K562 (cell line): ENCODE data around the gene LRPAP1. TPM values are rescaled to one million over a fixed set of nuclear protein-coding genes. Genes with fewer than 3 reads are reported as not detected.
"Not testable (repeated sequence)": the region's sequence is repeated elsewhere in the genome, so short reads cannot be mapped to it uniquely, and the experiment has no call there.

Source experiments
- ATAC-seq: fragments of 200-7000 bp; cut with Tn5 transposase; 3 replicates; pipeline ENCODE4 v1.9.1; 2020; ENCODE audit warnings: moderate library complexity
- BruUV-seq: library from RNA; stranded (reverse); fragments of 400-500 nt; replicated peaks from 2 replicates; lab custom pipeline; 2021; lab: Mats Ljungman, UMichigan
- CTCF ChIA-PET: fragments of 300-600 bp; formaldehyde crosslinking; extraction: SDS; loops from one replicate; lab custom pipeline; 2021; ENCODE audit warnings: low intra/inter-chr PET ratio; lab: Yijun Ruan, JAX
- POLR2A ChIA-PET: fragments of 300-600, 350-650 bp; sonication (Branson Sonifier 250); formaldehyde crosslinking; extraction: SDS; loops from one replicate; lab custom pipeline; 2021; ENCODE audit warnings: antibody characterized with exemption, inconsistent platforms; lab: Yijun Ruan, JAX
- DNase-seq, 4 experiments: peaks; one replicate each; pipeline versions ENCODE4 v3.0.0 to v3.0.0-alpha.2; 2011 to 2018; ENCODE audit warnings: low spot score in 3 of 4, mixed read lengths in 3 of 4; ENCODE audit errors: extremely low read depth in 1 of 4
- FAIRE-seq: peaks from 2 replicates; lab custom pipeline; 2011; peaks lifted over from hg19 to GRCh38; lab: Jason Lieb, UNC
- H2AFZ ChIP-seq: 2 replicates; pipeline ENCODE4 v1.6.0; 2011; ENCODE audit warnings: low read depth, low read length, control low read depth, inconsistent platforms
- H3K27ac ChIP-seq: fragments of 200-600 bp; 3 replicates; pipeline ENCODE4 v1.8.0; 2011; ENCODE audit warnings: low read depth, mild to moderate bottlenecking, control low read depth, inconsistent platforms, low read length, moderate library complexity, mixed read lengths; ENCODE audit errors: extremely low read depth
- H3K27me3 ChIP-seq, 2 experiments: fragments of 300-600 bp in 1 of 2; 2 replicates in 1 of 2; 3 replicates in 1 of 2; pipeline versions ENCODE4 v1.6.0 to v1.8.0; 2011; ENCODE audit warnings: inconsistent platforms in 2 of 2, low read length in 2 of 2, mild to moderate bottlenecking in 1 of 2, mixed read lengths in 1 of 2, moderate library complexity in 1 of 2; ENCODE audit not compliant: control insufficient read depth in 2 of 2, insufficient read depth in 2 of 2
- H3K36me3 ChIP-seq: fragments of 300-600 bp; 3 replicates; pipeline ENCODE4 v1.8.0; 2011; ENCODE audit warnings: mild to moderate bottlenecking, low read length, inconsistent platforms; ENCODE audit not compliant: control insufficient read depth, insufficient read depth
- H3K4me1 ChIP-seq, 2 experiments: fragments of 200-600 bp in 1 of 2; replicated peaks in 1 of 2; 2 replicates in 1 of 2; 3 replicates in 1 of 2; pipeline versions ENCODE4 v1.5.1 to v1.8.0; 2011; ENCODE audit warnings: inconsistent platforms in 2 of 2, low read length in 2 of 2, mild to moderate bottlenecking in 1 of 2, mixed read lengths in 1 of 2, moderate library complexity in 1 of 2; ENCODE audit not compliant: control insufficient read depth in 2 of 2, insufficient read depth in 2 of 2
- H3K4me2 ChIP-seq: 2 replicates; pipeline ENCODE4 v1.6.1; 2011; ENCODE audit warnings: low read length, control low read depth, inconsistent platforms, mixed read lengths; ENCODE audit not compliant: insufficient read depth
- H3K4me3 ChIP-seq: fragments of 200-600 bp; sonication (generic), shearing (Covaris generic); 2 replicates; pipeline ENCODE4 v1.5.1; 2016; ENCODE audit warnings: control low read depth, inconsistent platforms
- H3K79me2 ChIP-seq: fragments of 200-600 bp; 3 replicates; pipeline ENCODE4 v1.8.0; 2011; ENCODE audit warnings: low read length, inconsistent platforms; ENCODE audit not compliant: control insufficient read depth, insufficient read depth
- H3K9ac ChIP-seq, 2 experiments: 2 replicates each; pipeline versions ENCODE4 v1.6.0 to v1.6.1; 2011; ENCODE audit warnings: low read depth in 2 of 2, low read length in 2 of 2, control low read depth in 1 of 2, inconsistent platforms in 1 of 2, mild to moderate bottlenecking in 1 of 2, mixed read lengths in 1 of 2; ENCODE audit not compliant: insufficient read depth in 1 of 2
- H3K9me1 ChIP-seq: one replicate; pipeline ENCODE4 v1.6.0; 2011; ENCODE audit warnings: inconsistent platforms, mild to moderate bottlenecking, low read length, moderate library complexity; ENCODE audit not compliant: control insufficient read depth, insufficient read depth
- H3K9me3 ChIP-seq: replicated peaks from 2 replicates; pipeline ENCODE4 v1.5.1; 2011; ENCODE audit warnings: low read depth, low read length, inconsistent platforms; ENCODE audit not compliant: control insufficient read depth, insufficient read depth
- H4K20me1 ChIP-seq: replicated peaks from 2 replicates; pipeline ENCODE4 v1.6.1; 2011; ENCODE audit warnings: low read length, inconsistent platforms, mixed read lengths; ENCODE audit not compliant: control insufficient read depth, insufficient read depth
- C11orf30 ChIP-seq: fragments of 450-650 bp; IDR thresholded peaks from 2 replicates; pipeline ENCODE4 v1.6.1; 2016; ENCODE audit warnings: low read depth, mild to moderate bottlenecking
- CEBPB ChIP-seq: fragments of 450-650 bp; IDR thresholded peaks from 2 replicates; pipeline ENCODE4 v1.6.1; 2016; ENCODE audit warnings: missing genetic modification characterization, missing compliant biosample characterization
- CREM ChIP-seq: IDR thresholded peaks from 2 replicates; pipeline ENCODE4 v1.6.1; 2014; ENCODE audit warnings: antibody characterized with exemption, low read depth
- CTCFL ChIP-seq: IDR thresholded peaks from 2 replicates; pipeline ENCODE4 v1.6.1; 2011; ENCODE audit warnings: borderline replicate concordance, low read depth, mild to moderate bottlenecking, moderate library complexity, low read length; ENCODE audit not compliant: insufficient read depth, poor library complexity, severe bottlenecking
- MAFG ChIP-seq: fragments of 450-650 bp; conservative IDR thresholded peaks from 2 replicates; pipeline ENCODE4 v1.6.1; 2016; ENCODE audit warnings: missing genetic modification characterization, missing compliant biosample characterization
- RAD21 ChIP-seq, 2 experiments: fragments of 250-450 bp in 1 of 2; fragments of 450-650 bp in 1 of 2; sonication (Bioruptor Pico) in 1 of 2; formaldehyde crosslinking in 1 of 2; IDR thresholded peaks in 1 of 2; conservative IDR thresholded peaks in 1 of 2; 2 replicates each; pipeline versions ENCODE4 v1.4.0 to v1.8.0; 2020 to 2022; ENCODE audit warnings: mild to moderate bottlenecking in 2 of 2, moderate library complexity in 1 of 2
- ZNF121 ChIP-seq: sonication (generic); formaldehyde crosslinking; conservative IDR thresholded peaks from 2 replicates; pipeline ENCODE4 v1.8.0; 2022; ENCODE audit warnings: missing genetic modification reagents
- ZNF316 ChIP-seq: fragments of 450-650 bp; IDR thresholded peaks from 2 replicates; pipeline ENCODE4 v1.6.1; 2016
- WGBS: fragments of 100-300 bp; shearing (Covaris generic); methylation state at CpG from one replicate; pipeline ENCODE4 v1.1.6; 2016; ENCODE audit warnings: low coverage, mixed read lengths; ENCODE audit not compliant: insufficient coverage; ENCODE audit errors: missing lambda C conversion rate; 5-methylcytosine and 5-hydroxymethylcytosine counted together
- in situ Hi-C: fragments of 300-500 bp; cut with MboI; formaldehyde crosslinking; loops from 4 replicates; pipeline ENCODE4 v1.15.0; 2018; ENCODE audit warnings: inconsistent platforms, mixed read lengths
- intact Hi-C: fragments of 100-400 bp; cut with micrococcal nuclease; formaldehyde crosslinking; loops from 2 replicates; pipeline ENCODE4 v1.14.2; 2022
- polyA plus RNA-seq, 8 experiments: library from polyadenylated mRNA; depleted of rRNA in 4 of 8; stranded (reverse) in 5 of 8; unstranded in 3 of 8; fragments of >200 nt; fragmentation: Nextera tagmentation in 2 of 8; fragmentation: Illumina TruSeq in 1 of 8; extraction: Ambion mirVana in 2 of 8; extraction: Trizol in 1 of 8; gene quantifications; 2 replicates each; pipeline versions ENCODE4 v1.2.1 to v1.2.3, GENCODE V29; 2011 to 2014; ENCODE audit warnings: inconsistent platforms in 1 of 8, missing spikeins in 1 of 8
- total RNA-seq, 7 experiments: library from RNA; depleted of rRNA in 6 of 7; stranded (reverse); fragments of >200 nt in 6 of 7; fragmentation: Illumina TruSeq in 2 of 7; extraction: Trizol in 2 of 7; gene quantifications; 2 replicates each; pipeline versions ENCODE4 v1.2.1 to v1.2.3, GENCODE V29; 2011 to 2021; ENCODE audit warnings: low replicate concordance in 1 of 7
- TF ChIP-seq, protein P1 (sequence below), 3 experiments: IDR thresholded peaks in 2 of 3; conservative IDR thresholded peaks in 1 of 3; 2 replicates each; pipeline ENCODE4 v1.5.1; 2011 to 2012; ENCODE audit warnings: low read length in 3 of 3, mild to moderate bottlenecking in 3 of 3, control low read depth in 2 of 3, improper control_type of control experiment in 1 of 3, inconsistent platforms in 1 of 3, low read depth in 1 of 3, mixed read lengths in 1 of 3, moderate library complexity in 1 of 3; ENCODE audit not compliant: insufficient read depth in 2 of 3

Gene LRPAP1
- total and polyA plus RNA-seq, 9 of the 15 experiments (the other 6 are each of a cell fraction or from before 2014, with no cell fraction given), result 1.1 to 75.5 (median 41.8) TPM

GRCh38 chr4:3557088-3557492 is 24.9 kb upstream of the LRPAP1 start:
- H3K36me3 ChIP-seq, H3K4me2 ChIP-seq, H3K27me3 ChIP-seq, H3K4me1 ChIP-seq, CTCF ChIA-PET, H3K9ac ChIP-seq, DNase-seq, intact Hi-C loops, H3K9me1 ChIP-seq, BruUV-seq, H2AFZ ChIP-seq, H4K20me1 ChIP-seq, H3K27ac ChIP-seq, ATAC-seq, in situ Hi-C loops, H3K4me3 ChIP-seq, H3K79me2 ChIP-seq, POLR2A ChIA-PET, FAIRE-seq, H3K9me3 ChIP-seq: not testable (repeated sequence)
- TF ChIP-seq ZNF121 (peak; percentile 25; the same call in 1 of the 2 replicates), CEBPB (tag) (peak; percentile 79)
- 7% methylated on average over 8 of the region's 9 CpGs for WGBS

GRCh38 chr4:3556244-3556867 is 24.1 kb upstream of the LRPAP1 start:
- FAIRE-seq, H3K4me3 ChIP-seq, intact Hi-C loops, H3K27me3 ChIP-seq, H3K36me3 ChIP-seq, in situ Hi-C loops, H3K9me1 ChIP-seq, H2AFZ ChIP-seq, CTCF ChIA-PET, POLR2A ChIA-PET, H3K79me2 ChIP-seq, H3K9ac ChIP-seq, H4K20me1 ChIP-seq, H3K27ac ChIP-seq, H3K9me3 ChIP-seq, BruUV-seq, H3K4me1 ChIP-seq, H3K4me2 ChIP-seq: not testable (repeated sequence)
- DNase-seq, result peak in 3 of 4 experiments; percentile 13 to 51 (median 14)
- TF ChIP-seq RAD21 (CRISPR knock-in tag; conservative IDR thresholded peaks at IDR 0.05 in 1 of 2, IDR thresholded peaks at IDR 0.05 in 1 of 2) (peak in 1 of 2 experiments; percentile 16; a peak in 1 of 4 replicates), CTCFL (peak; percentile 57), CREM (0 out of 2 replicates have a peak, but pooled peaks have one; percentile 13), C11orf30 (peak; percentile 49; the same call in 1 of the 2 replicates), ZNF316 (peak; percentile 49; the same call in 1 of the 2 replicates), MAFG (peak; percentile 22; the same call in 1 of the 2 replicates)
- TF ChIP-seq, protein P1, sequence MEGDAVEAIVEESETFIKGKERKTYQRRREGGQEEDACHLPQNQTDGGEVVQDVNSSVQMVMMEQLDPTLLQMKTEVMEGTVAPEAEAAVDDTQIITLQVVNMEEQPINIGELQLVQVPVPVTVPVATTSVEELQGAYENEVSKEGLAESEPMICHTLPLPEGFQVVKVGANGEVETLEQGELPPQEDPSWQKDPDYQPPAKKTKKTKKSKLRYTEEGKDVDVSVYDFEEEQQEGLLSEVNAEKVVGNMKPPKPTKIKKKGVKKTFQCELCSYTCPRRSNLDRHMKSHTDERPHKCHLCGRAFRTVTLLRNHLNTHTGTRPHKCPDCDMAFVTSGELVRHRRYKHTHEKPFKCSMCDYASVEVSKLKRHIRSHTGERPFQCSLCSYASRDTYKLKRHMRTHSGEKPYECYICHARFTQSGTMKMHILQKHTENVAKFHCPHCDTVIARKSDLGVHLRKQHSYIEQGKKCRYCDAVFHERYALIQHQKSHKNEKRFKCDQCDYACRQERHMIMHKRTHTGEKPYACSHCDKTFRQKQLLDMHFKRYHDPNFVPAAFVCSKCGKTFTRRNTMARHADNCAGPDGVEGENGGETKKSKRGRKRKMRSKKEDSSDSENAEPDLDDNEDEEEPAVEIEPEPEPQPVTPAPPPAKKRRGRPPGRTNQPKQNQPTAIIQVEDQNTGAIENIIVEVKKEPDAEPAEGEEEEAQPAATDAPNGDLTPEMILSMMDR (IDR thresholded peaks at IDR 0.05 in 2 of 3, conservative IDR thresholded peaks at IDR 0.05 in 1 of 3; ENCODE audit: insufficient read depth in 2 of 3, low read depth in 1 of 3, low read length in 3 of 3), result peak; percentile 20 to 30 (median 28); a peak in 4 of 6 replicates
- WGBS, result 3% methylated on average over 7 of the region's 17 CpGs
- peak; percentile 93 for ATAC-seq
